ENCODE data around the gene NR1H4. TPM values are rescaled to one million over a fixed set of nuclear protein-coding genes. Genes with fewer than 3 reads are reported as not detected.

Gene NR1H4
- total and polyA plus RNA-seq, 2 donors from 2014 or later = 42.2 to 62.6 TPM

DNA sequence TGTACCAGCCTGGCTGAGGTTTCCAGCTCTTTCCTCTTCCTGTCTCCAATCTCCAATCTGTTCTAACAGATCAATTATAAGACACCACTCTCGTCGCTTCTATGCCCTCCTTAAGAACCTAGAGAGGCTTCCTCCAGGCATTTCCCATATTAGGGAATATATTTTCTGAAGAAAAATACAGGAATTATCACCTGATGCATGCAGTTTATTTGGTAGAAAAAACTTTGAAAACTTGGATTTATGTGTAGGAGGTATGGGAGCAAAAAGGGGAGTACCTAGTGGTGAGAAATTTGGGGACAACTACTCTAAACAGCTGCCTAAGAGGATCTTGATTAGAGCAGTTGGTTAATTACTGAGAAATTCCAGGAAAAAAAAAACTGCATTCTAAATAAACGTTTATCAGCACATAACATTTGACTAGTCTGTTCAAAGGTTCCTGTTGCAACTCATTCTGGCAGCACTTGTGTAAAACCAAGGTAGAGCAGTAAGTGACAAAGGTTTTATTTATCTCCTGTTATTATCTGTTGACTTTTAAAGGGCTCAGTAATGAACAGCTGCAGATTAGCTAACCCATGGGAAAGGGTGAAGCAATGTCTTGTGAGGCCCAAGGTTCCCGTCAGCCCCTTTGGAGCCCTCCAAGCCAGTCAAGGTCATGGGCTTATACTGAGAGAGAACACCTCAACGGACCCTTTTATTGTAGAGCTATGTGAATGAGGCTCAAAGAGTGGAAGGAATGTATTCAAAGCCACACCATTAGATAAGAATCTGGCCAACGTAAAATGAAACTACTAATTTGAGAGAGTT, 36.4 kb upstream of the NR1H4 start:
- H3K9me3 ChIP-seq (ENCODE audit: control insufficient read depth in 2 of 3, insufficient read depth in 1 of 3, low read length in 3 of 3) = no peaks in the 10 kb centered on the region
- FAIRE-seq (no peak), DNase-seq (peak in 1 of 5 donors; percentile 1)
- H3K4me3 ChIP-seq (ENCODE audit: low read length in 3 of 3) = no peak overlapping the region
- H3K27me3 ChIP-seq (ENCODE audit: control insufficient read depth, insufficient read depth, low read length) = no peaks in the 10 kb centered on the region
- intact Hi-C loops (cut with DNase I) = no loop called here
- TF ChIP-seq CTCF (IDR thresholded peaks at IDR 0.05; ENCODE audit: borderline replicate concordance, extremely low read depth, insufficient read depth) = no peak
- no peak overlapping the region for H3K9ac ChIP-seq (ENCODE audit: low read length in 3 of 3)
- H3K36me3 ChIP-seq (ENCODE audit: control insufficient read depth in 2 of 3, insufficient read depth in 3 of 3, low read length in 3 of 3) = no peaks in the 10 kb centered on the region
- peaks cover 0 to 12% (median 0%) of the 10 kb centered on the region in 3 donors for H3K4me1 ChIP-seq (ENCODE audit: control insufficient read depth in 2 of 3, insufficient read depth in 2 of 3, low read depth in 1 of 3, low read length in 3 of 3)
- H3K27ac ChIP-seq (ENCODE audit: low read depth in 2 of 2, low read length in 2 of 2) = peak overlapping the region in 1 of 2 donors; percentile 60

DNA sequence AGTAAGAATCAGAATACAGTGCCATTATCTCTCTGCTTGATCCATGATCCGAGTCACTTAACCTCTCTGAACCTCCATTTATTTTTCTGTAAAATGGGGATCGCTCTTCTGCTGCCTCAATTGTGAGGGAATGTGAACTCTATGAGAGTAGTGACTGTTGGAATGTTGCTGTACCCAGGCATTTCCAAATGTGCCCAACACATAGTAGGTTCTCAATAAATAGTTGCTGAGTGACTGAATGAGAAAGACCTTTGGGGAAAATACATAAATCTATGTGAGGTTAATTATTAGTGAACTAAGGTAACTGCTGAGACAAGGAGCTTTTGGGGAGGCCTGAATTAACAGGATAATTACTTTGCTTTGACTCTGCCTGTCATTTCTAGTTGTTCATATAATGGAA, 33.9 kb upstream of the NR1H4 start:
- Histone ChIP-seq H3K27ac (ENCODE audit: low read depth in 2 of 2, low read length in 2 of 2) (no peak overlapping the region), H3K4me1 (ENCODE audit: control insufficient read depth in 2 of 3, insufficient read depth in 2 of 3, low read depth in 1 of 3, low read length in 3 of 3) (peaks cover 0 to 12% (median 0%) of the 10 kb centered on the region in 3 donors), H3K9ac (ENCODE audit: low read length in 3 of 3) (no peak overlapping the region), H3K9me3 (ENCODE audit: control insufficient read depth in 2 of 3, insufficient read depth in 1 of 3, low read length in 3 of 3) (no peaks in the 10 kb centered on the region), H3K36me3 (ENCODE audit: control insufficient read depth in 2 of 3, insufficient read depth in 3 of 3, low read length in 3 of 3) (no peaks in the 10 kb centered on the region), H3K4me3 (ENCODE audit: low read length in 3 of 3) (no peak overlapping the region), H3K27me3 (ENCODE audit: control insufficient read depth, insufficient read depth, low read length) (no peaks in the 10 kb centered on the region)
- no peak for TF ChIP-seq CTCF (IDR thresholded peaks at IDR 0.05; ENCODE audit: borderline replicate concordance, extremely low read depth, insufficient read depth)
- DNase-seq = no peak
- no peak for FAIRE-seq
- intact Hi-C loops (cut with DNase I) = no loop called here

GRCh38 chr12:100442403-100442802, 31.3 kb upstream of the NR1H4 start:
- intact Hi-C loops (cut with DNase I) = no loop called here
- Histone ChIP-seq H3K27ac (ENCODE audit: low read depth in 2 of 2, low read length in 2 of 2) (no peak overlapping the region), H3K27me3 (ENCODE audit: control insufficient read depth, insufficient read depth, low read length) (no peaks in the 10 kb centered on the region), H3K9ac (ENCODE audit: low read length in 3 of 3) (no peak overlapping the region), H3K36me3 (ENCODE audit: control insufficient read depth in 2 of 3, insufficient read depth in 3 of 3, low read length in 3 of 3) (no peaks in the 10 kb centered on the region), H3K9me3 (ENCODE audit: control insufficient read depth in 2 of 3, insufficient read depth in 1 of 3, low read length in 3 of 3) (no peaks in the 10 kb centered on the region), H3K4me1 (ENCODE audit: control insufficient read depth in 2 of 3, insufficient read depth in 2 of 3, low read depth in 1 of 3, low read length in 3 of 3) (no peaks in the 10 kb centered on the region), H3K4me3 (ENCODE audit: low read length in 3 of 3) (no peak overlapping the region)
- no peak for FAIRE-seq
- no peak for DNase-seq
- no peak for TF ChIP-seq CTCF (IDR thresholded peaks at IDR 0.05; ENCODE audit: borderline replicate concordance, extremely low read depth, insufficient read depth)
